LHCN-M2 (cell line): Measurements from ENCODE around the gene C2CD2. TPM values are rescaled to one million over a fixed set of nuclear protein-coding genes. Genes with fewer than 3 reads are reported as not detected.
"Not testable (repeated sequence)": the region's sequence is repeated elsewhere in the genome, so short reads cannot be mapped to it uniquely, and the experiment has no call there.

Experiments
- DNase-seq: peaks from one replicate; pipeline ENCODE4 v3.0.0-alpha.2; 2012; ENCODE audit warnings: low read depth
- total RNA-seq: library from RNA; depleted of rRNA; stranded (reverse); fragments of >200 nt; gene quantifications from 2 replicates; pipeline ENCODE4 v1.2.3, GENCODE V29; 2014

The C2CD2 gene
- total RNA-seq, 1 experiment from 2014 or later: 22.2 TPM

DNA sequence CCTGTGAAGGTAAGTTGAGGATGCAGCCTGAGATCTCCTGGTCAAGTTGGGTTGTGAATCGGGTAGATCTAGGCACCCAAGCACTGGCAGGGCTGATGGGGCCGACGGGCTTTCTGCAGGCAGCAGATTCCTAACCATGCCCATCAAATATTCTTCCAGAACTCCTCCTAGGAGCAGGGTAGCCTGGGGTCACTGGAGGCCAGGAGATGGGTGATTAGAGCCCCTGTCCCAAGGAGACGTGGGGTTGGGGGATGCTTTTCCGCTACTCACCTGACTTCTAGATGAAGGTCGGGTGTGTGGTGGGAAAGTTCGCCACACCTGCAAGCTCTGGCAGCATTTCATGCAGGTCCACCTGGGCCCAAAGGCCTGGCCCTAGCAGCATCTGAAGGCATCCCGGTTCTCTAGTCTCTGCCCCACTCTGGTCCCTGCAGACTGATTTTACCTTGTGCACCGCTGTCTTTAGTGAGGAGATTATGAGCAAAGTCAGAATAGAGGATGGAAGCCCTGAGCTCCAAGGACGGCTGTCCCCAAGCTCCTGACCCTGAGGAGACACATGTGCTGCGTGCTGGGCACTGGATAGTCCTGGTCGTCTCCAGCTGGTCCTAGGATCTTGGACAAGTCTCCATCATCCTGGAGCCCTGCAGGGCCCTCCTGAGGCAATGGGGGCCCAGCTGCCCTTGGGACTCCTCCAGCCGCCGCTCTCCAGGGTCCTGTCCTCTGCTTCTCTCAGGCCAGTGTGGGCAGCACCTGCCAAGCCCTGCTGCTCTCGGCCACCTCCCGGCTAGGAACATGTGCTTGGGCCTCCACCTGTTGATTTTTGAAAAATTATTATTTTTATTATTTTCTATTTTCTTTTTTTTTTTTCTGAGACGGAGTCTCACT lies 21.8 kb upstream of the C2CD2 start:
- no peak for DNase-seq

DNA sequence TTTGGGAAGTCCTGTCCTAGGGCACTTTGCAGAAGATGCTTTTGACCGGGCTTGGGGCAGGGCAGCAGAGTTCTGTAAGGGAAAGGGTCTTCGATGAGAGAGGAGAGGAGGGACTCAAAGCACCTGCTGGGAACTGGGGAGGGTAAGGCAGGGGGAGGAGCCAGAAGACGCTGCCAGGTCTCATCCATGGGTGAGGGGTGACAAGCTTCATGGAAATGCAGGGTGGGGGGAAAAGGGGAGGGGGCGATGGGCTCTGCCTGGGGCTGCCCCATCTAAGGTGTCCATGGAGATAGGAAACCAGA lies 20.9 kb upstream of the C2CD2 start:
- no peak for DNase-seq

DNA sequence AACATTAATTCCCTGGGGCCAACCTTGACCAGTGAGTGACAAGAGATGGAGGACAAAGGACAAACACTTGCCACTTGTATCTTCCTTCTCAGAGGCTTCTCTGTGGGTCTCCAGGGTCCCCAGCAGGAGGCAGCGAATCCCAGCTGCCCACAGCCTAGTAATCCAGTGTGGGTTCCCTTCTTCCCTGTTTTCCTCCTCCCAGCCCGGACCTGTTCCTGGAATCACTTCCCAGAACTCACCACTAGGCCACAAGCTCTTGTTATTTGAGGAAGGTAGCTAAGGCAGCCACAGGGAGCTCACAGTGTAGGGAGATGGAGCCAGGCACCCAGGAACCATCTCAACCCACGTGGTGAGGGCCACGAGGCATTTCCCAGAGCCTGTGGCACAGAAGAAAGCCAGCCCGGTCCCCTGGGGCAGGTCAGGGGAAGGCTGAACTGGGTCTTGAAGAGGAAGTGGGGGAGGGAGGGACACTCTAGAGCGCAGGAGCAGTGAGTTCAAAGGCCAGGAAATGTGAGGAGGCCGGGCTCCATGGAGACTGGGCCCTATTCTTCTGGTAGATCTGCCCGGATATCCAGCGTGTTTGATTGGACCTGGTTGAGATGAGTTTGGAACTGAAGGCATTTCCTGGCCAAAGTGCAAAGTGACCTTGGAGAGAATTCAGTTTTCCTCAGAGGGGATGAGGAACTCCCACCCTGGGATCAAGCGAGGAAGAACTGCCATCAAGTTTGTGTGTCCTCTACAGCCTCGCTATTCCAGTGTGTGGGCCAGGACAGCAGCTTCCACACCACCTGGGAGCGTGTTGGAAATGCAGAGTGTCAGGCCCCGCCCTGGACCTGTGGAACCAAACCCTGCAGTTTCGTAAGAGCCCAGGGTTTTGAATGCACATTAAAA lies 20.3 kb upstream of the C2CD2 start:
- DNase-seq: no peak

GRCh38 chr21:41973427-41973831 lies 19.6 kb upstream of the C2CD2 start:
- DNase-seq: no peak

DNA sequence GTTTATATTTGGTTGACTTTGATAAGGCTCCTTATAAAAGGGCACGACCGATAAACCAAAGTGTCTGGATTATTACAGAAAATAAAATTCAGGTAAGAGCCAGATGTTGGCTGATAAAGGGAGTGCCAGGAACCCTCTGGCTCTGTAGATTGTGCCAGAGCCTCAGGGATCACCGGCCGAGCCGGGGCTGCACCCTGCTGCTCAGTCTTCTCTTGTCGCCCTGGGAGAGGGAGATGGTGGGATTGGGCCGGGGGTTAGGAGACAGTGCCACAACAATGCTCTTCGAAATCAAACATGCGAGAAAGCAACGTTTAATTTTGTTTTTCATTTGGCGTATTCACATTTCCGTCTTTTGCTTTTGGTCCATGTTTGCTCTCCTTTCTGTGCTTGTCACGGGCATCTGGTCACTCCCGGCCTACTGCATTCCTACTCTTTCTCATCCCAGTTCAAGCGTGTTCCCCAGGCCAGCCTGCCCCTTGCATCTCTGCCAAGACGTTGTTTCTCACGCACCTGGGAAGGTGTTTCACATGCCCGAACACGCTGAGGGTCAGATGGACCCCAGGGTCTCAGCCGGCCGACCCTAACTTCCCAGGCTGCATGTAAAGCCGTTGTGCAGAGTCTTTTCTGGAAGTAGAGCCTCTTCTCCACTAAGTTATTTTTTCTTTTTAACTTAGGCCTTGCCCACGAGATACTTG lies 18.8 kb upstream of the C2CD2 start:
- DNase-seq: no peak

GRCh38 chr21:41971891-41972290 lies 18.1 kb upstream of the C2CD2 start:
- no peak for DNase-seq

DNA sequence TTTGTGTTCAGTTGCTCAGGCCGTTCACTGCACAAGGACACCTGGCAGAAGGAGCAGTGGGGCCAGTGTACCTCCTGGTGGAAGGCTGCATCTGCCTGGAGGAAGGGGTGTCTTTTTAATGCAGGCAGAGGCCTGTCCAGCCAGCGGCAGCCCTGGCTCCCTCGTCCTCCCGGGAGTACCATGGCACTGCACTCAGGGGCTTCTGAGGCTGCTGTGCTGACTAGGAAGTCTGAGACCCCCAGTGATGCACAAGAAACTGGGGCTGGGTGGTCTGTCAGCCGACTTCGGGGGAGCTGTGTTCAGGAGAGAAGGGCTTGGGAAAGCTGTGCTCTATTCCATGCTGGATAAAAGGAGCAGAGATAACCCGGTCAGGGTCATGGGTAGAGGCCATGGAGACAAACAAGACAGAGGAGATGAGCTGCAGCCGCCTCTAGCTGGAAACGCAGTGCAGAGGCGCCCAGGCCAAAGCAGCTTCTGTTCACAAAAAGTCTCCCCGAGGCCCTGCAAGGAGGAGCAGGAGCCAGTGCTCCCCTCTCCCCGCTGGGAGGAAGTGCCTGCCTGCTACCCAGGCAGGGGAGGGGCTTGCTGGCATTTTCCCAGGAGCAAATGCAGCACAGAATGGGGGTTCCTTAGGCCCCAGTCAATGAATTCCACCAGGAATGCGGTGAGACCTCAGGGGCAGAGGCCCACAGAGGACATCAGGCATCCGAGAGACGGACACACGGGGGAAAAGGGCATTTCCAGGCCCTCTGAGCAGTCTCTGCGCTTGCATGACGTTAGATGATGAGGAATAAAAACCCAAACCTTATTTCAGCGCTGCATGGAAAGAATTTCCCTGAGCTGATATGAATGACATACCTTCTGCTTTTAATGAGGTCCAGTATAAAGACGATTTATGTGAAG lies 17.2 kb upstream of the C2CD2 start:
- DNase-seq: no peak

GRCh38 chr21:41970106-41970391 lies 16.2 kb upstream of the C2CD2 start:
- no peak for DNase-seq

GRCh38 chr21:41967708-41968107 lies 13.9 kb upstream of the C2CD2 start:
- DNase-seq: no peak

GRCh38 chr21:41966872-41967621 lies 13.2 kb upstream of the C2CD2 start:
- no peak for DNase-seq

GRCh38 chr21:41966041-41966833 lies 12.4 kb upstream of the C2CD2 start:
- DNase-seq: no peak

DNA sequence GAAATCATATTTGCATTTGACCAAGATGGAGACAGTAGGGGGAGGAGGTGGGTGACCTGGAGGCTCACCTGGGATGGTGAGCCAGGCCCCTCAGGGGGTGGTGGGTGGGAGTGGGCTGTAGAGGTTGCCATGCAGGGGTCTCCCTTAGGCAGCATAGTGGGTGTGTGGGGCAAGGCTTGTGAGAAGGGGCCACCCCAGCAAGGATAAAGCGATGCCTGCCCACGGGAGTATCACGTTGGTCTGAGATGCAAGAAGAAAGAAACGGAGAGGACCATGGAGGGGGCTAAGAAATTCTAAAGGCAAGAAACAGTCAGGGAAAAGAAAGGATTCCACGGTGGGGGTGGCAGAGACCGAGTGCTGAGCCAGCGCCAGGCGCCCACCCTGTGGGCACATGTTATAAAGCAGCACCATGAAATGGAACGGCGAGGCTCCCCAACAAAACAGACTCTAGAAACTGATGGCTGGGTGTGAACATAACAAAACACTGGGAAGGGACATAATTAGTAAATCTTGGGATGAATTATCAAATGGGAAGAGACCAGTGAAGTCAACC lies 11.7 kb upstream of the C2CD2 start:
- DNase-seq: no peak

DNA sequence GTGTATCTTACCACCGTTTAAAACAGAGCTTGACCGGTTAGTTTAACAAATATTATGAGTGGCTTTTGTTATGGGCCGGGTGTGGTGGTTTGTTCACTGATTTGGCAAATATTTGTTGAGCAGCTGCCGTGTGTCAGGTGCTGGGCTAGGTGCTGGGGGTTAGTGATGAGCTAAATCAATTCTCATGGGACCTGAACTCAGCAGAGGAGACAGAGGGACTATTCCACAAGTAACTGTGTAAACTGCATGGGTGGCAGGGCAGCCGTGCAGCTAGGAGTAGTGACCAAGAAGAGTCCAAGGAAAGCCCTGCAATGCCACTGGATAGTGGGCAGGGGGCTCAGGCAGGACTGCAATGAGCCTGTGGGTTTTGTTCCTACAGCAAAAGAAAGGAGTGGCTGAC lies 11.2 kb upstream of the C2CD2 start:
- no peak for DNase-seq

- DNase-seq: no peak
Measured at GRCh38 chr21:41964171-41964570, 10.4 kb upstream of the C2CD2 start.

DNA sequence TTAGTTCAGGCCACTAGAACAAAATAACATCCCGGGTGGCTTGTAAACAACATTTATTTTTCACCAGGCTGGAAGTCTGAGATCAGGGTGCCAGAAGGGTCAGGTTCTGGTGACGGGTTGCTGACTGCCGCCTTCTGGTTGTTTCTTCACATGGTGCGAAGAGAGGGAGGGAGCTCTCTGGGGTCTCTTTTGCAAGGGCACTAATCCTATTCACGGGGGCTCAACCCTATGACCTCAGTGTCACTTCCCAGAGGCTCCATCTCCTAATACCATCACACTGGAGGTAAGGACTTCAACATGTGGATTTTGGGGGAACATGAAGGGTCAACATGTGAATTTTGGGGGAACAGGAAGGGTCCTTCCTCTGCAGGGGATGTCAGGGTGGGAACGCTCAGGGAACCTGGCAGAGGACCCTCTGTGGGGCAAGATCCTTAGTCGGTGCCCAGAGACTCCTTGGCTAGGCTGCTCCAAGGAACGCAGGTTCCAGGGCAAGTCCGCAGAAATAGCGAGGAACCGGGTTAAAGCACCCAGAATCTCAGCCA lies 8.7 kb upstream of the C2CD2 start:
- DNase-seq: no peak

DNA sequence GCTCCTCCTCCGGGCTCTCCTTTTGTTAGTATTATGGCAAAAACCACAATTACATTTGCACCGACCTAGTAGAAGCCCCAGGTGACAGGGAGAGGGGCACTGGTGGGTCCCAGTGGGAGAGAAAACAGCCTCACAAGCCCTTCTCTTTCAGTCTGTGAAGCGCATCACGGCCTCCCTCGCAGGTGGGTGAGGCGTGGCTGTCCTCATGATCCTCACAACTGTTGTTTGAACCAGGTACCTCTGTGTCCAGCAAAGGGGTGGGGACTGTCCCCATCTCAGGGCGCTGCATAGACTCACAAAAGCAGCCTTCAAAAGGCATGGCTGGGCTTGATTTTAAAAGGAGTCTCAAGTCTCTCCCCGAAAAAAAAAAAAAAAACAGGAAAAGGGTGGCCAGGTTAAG lies 7.9 kb upstream of the C2CD2 start:
- no peak for DNase-seq

GRCh38 chr21:41961282-41961701 lies 7.5 kb upstream of the C2CD2 start:
- DNase-seq: no peak

- DNase-seq: no peak
Measured at GRCh38 chr21:41960386-41960785, 6.6 kb upstream of the C2CD2 start.

GRCh38 chr21:41959697-41960096 lies 5.9 kb upstream of the C2CD2 start:
- DNase-seq: not testable (repeated sequence)
